Tibial nerve (tissue), 4 donors: ENCODE data around the gene TTLL3.

Source experiments
- EP300 ChIP-seq, 2 donors: sonication (generic); formaldehyde crosslinking; IDR thresholded peaks; one replicate each; pipeline ENCODE4 v1.6.1; 2017; ENCODE audit warnings: antibody characterized with exemption in 2 of 2, mild to moderate bottlenecking in 1 of 2
- TF ChIP-seq, protein P1 (sequence below), 5 experiments: fragments of 200-600 bp in 3 of 5; fragments of 450-650 bp in 2 of 5; sonication (generic) in 3 of 5; IDR thresholded peaks; one replicate each; pipeline ENCODE4 v1.5.1; 2016 to 2019; ENCODE audit warnings: antibody characterized with exemption in 5 of 5, mild to moderate bottlenecking in 3 of 5, moderate library complexity in 2 of 5

DNA sequence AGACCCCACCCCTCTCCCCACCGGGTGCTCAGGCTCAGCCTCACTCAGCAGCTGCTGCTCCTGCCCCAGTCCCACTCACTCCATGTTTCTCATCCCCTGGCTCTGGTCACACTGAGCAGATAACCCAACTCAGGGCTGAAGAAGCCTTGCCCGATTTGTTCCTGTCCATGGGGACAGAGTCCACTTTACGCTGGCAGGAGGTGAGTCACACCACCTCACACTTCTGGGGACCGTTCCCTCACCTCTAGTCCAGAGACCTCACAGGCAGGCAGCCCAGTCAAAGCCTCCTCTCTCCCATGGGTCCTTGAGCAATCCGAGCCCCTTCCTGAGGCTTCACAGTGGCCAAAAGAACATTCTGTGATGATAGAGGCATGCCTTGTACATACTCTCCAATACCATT lies 68.6 kb downstream of the TTLL3 start:
- TF ChIP-seq, protein P1, sequence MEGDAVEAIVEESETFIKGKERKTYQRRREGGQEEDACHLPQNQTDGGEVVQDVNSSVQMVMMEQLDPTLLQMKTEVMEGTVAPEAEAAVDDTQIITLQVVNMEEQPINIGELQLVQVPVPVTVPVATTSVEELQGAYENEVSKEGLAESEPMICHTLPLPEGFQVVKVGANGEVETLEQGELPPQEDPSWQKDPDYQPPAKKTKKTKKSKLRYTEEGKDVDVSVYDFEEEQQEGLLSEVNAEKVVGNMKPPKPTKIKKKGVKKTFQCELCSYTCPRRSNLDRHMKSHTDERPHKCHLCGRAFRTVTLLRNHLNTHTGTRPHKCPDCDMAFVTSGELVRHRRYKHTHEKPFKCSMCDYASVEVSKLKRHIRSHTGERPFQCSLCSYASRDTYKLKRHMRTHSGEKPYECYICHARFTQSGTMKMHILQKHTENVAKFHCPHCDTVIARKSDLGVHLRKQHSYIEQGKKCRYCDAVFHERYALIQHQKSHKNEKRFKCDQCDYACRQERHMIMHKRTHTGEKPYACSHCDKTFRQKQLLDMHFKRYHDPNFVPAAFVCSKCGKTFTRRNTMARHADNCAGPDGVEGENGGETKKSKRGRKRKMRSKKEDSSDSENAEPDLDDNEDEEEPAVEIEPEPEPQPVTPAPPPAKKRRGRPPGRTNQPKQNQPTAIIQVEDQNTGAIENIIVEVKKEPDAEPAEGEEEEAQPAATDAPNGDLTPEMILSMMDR (IDR thresholded peaks at IDR 0.05) = no peak
- peak in 1 of 2 donors; percentile 12 for TF ChIP-seq EP300 (IDR thresholded peaks at IDR 0.05)
